GM21619 (cell line): Measurements from ENCODE around the gene PPP3R1.

Source experiments
- ATAC-seq: cut with Tn5 transposase; IDR thresholded peaks from one replicate; pipeline ENCODE4 v1.9.1; 2021; ENCODE audit not compliant: unreplicated experiment

Gene PPP3R1

DNA sequence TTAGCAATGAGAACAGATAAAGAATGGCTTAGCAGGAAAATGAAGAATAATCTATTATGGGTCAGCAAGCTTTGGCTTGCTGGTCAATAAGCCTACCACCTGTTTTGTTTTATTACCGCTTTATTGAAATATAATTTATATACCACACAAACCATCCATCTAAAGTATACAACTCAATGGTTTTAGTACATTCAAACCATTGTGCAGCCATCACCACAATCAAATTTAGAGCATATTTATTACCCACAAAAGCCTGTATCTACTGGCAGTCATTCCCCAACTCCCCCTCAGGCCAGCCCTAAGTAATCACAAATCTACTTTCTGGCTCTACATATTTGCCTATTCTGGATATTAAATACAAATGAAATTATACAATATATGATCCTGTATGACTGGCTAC lies 17.2 kb downstream of the PPP3R1 start:
- ATAC-seq = no peak

DNA sequence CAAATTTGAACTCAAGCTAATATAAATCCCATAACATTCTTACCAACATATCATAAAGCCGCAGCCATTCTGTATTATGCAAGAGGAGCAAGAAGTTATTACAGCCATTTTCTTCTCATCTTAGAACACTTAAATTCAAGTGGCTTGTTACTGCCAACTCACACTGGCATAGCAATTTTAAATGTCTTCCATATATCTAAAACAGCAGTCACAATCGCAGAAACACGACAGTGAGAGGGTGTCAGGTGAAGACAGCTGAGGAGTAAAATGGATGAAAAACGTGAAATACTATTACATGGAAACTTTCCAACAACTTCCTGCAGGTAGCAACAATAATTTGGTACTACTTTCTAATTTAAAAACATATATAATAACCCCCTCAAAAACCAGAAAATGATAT lies 17.9 kb downstream of the PPP3R1 start:
- no peak for ATAC-seq

DNA sequence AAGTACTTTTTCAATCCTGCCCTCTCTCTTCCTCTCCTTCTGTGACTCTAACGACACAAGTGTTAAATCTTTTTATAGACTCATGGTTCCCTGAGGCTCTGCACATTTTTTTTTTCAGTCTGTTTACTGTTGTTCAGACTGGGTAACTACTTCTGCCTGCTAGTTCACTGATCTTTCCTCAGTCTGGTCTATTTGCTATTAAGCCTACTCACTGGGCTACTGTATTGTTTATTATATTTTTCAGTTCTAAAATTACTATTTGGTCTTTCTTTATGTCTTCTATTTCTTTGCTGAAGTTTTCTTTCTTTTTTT lies 21.3 kb downstream of the PPP3R1 start:
- ATAC-seq = no peak

DNA sequence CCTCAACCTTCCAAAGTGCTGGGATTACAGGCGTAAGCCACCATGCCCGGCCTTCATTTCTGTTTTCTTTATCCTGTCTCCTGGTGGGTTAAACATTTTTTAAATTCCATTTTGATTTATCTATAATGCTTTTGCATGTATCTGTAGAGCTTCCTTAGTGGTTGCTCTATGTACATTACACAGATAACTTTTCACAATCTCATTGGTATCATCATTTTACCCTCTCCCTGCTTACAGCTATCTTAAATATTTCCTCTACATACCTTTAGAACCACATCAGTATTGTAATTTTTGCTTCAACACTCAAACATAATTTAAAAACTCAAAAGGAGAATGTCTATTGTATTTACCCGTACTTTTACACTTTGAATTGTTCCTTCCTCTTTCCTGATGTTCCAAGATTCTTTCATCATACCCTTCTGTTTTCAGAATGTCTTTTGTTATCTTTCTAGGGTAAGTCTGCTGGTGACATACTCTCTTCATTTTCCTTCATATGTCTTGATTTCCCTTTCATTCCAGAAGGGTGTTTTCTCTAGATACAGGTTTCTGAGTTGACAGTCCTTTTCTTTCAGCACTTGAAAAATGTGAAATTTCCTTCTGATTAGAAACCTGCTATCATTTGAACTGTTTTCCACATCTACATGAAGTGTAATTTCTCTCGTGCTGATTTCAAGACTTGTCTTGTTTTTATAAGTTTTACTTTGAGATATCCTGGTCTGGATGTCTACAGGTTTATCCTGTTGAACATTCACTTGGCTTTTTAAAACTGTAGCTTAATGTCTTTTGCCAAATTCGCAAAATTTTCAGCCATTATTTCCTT lies 21.9 kb downstream of the PPP3R1 start:
- ATAC-seq = no peak

DNA sequence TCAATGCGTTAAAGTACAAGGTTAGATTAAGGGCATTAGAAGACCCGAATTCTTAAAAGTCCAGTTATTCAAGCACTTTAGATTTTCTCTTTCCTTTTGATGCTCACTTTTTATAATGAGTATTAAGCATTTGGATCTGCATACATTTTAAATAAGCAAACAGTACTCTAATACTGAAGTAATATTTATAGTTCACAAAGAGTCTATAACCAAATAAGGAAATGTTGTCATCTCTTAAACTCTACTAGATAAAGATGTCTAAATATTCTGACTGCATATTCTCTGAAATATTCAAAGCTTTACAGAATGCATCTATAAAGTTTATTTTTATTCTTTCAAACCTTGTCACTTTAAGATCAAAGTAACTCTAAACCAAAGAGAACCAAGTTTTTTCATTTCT lies 25.5 kb downstream of the PPP3R1 start:
- ATAC-seq = no peak

DNA sequence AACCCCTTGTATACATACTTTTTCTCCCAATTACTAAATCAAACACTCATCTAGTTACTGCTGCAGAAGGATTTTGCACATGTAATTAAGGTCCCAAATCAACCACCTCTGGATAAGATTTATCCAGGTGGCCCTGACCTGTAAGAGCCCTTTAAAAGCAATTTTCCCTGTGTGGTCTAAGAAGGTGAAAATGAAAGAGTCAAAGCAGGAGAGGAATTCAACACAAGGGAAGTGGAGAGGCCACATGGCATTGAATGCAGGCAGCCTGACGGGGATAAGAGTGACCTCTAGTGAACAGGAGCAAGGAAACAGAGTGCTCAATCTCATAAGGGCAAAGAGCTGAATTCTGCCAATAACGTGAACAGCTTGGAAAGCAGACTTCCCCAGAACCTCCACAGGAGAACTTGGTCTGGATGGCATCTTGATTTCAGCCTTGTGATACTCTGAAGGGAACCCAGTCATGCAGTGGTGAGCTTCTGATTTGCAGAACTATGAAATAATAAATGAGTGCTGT lies 27.2 kb downstream of the PPP3R1 start:
- ATAC-seq = peak; percentile 87

DNA sequence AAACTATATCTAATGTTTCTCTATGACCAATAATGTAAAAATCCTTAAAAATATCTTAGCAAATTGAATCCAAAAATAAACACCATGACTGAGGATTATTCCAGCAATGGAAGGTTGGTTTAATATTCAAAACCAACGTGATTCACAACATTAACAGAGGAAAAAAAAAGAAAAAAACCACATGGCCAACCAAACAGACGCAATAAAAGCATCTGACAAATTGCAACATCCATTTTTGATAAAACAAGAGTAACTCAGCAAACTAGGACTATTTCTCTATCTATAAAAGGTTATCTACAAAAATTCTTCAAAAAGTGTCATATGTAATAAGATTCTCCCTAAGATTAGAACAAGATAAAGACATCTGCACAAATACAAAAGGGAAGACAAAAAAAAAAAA lies 28.9 kb downstream of the PPP3R1 start:
- no peak for ATAC-seq

DNA sequence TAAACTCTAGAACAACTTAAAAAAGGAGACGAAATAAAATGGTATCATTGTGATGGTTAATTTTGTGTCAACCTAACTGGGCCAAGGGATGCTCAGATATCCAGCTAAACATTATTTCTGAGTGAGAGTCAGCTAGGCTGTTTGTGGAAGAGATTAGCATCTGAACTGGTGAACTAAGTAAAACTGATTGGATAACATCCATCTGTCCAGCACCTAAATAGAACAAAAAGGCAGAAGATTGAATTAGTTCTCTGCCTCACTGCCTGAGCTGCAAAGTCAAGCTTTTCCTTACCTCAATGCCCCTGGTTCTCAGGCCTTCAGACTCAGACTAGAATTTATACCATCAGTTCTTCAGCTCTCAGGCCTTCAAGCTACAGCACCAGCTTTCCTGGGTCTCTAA lies 30.0 kb downstream of the PPP3R1 start:
- no peak for ATAC-seq

DNA sequence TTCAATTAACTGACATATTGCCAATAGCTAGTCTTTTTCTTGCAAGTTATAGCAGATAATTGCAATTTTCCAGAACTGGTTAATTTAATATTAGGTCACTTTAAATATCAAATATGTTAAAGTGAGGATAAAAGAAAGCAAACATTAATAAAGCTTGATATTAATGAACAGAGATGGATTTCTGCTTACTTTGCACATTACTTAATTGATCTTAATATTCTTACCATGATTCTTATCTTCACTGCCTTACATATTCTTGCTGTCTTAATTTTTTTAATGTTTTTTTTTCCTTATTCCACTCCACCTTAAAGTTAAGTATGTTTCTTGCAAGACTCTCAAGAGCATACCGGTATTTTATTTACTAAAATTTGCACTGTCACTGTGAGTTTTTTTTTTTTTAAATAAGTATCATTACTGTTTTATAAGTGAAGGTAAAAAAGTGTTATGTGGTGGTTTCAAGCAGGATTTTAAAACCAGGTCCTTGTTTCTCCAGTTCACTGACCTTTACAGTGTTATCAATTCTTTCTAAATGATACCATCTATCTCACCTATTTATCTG lies 33.9 kb downstream of the PPP3R1 start:
- ATAC-seq = no peak

DNA sequence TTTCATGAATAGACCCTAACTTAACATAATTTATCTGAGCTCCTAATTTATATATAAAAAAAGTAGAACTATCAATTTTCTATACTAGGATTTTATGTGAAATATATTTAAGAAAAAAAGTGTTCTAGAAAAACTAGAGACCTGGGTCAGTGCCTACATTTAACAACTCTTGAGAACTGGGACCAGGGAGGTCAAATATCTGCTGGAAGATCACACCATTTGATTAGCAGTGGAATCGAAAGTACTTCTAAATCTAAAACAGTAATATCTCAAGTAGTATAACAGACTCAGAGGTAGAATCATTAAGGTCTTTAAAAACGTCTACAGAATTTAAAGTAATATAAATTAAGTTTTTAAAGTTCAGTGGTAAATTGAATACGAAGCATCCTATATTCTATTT lies 34.6 kb downstream of the PPP3R1 start:
- ATAC-seq = no peak

DNA sequence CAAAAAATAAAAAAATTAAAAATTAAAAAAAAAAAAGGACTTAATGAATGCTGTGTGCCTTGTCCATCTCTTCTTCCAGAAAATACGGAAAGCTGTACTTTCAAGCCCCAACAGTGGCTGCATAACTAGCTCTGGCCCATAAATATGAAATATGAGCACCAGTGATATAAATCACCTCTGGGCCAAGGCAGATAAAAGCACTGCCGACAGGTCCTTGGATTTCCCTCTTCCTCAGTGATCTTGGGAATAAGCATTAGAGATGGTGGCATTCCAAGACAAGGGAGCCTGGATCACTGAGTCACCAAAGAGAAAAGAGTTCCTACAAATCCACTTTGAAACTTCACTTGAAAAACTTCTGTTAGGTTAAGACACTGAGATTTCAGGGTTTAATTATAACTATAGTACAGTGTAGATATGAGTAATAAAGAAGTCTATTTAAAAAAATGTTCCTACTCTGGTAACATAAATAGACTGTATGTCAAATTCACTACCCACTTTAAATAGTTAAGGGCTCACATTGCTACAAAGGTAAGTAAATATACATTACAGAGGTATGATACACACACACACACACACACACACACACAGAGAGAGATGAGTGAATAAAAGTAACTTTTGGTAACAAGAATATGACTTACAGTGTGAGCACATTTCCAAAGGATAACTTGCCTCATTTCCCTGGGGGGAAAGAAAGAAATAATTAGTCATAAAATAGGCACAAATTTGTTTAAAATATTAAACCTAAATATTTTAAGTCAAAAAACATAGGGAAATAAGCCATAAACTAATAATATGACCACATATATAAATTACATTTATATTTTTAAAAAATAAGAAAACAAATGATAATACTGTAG lies 35.6 kb downstream of the PPP3R1 start:
- no peak for ATAC-seq

DNA sequence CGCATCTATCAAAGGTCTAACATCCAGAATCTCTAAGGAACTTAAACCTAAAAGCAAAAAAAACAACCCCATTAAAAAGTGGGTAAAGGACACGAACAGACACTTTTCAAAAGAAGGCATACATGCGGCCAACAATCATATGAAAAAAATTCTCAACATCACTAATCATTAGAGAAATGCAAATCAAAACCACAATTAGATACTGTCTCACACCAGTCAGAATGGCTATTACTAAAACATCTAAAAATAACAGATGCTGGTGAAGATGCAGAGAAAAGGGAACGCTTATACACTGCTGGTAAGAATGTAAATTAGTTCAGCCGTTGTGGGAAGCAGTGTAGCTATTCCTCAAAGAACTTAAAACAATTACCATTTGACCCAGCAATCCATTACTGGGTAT lies 38.0 kb downstream of the PPP3R1 start:
- peak; percentile 81 for ATAC-seq

DNA sequence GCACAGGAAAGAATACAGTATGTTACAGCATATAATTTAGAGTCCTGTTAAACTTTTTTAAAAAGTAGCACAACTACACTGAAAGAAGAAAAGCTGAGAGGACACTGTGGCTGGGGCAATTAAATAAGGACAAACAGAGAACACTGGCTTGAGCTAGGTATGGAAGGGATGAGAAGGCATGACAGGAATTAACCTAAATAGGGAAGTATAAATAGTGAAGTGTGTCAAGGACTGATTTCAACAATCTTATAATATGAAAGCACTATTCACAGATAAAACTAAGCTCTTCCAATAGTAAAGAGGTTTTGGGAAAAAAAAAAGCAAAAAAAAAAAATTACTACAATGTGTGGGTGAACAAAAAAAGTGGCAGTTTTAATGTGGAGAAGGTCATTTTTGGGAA lies 45.5 kb downstream of the PPP3R1 start:
- no peak for ATAC-seq

DNA sequence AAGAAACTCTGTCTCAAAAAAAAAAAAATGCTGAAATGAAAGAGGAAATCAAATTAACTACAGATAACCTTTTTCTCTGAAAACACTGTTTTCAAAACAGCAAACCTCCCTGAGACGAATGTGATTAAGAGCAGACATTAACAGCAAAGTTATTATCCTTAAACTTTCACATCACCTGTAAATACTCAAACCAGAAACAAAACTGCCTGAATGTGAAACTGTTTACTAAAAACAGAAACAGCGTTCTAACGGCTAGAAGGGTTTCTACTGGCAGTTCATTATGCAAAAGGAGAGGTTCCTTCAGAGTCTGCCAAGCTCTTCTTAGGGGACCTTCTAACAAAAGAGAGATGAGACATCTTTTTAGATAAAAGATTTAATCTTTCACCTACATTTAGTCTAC lies 48.7 kb downstream of the PPP3R1 start:
- ATAC-seq = peak; percentile 97

DNA sequence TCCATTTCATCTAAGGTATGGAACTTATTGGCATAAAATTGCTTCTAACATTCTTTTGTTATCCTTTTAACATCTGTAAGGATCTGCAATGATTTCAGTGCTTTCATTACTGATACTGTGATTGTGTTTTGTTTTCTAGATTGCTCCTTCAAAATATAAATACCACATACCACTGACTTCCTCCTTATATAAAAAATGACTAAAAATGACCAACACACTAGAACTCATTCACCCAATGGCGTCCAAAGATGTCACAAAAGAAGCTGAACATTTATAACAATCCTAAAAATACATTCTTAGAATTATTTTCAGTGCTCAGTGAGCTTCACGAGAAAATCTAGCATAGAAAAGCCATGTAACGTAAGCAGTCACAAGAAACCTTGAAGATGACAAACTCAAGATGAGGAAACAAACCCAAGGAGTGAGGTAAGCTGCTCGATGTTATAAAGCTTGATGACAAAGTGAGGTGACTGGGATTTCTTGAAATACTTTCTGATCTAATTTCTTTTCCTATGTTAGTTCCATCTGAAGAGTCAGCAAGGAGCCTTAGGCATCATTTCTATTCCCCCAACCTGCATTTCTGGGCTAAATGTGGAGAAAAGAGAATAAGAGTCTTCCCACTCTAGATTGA lies 52.1 kb downstream of the PPP3R1 start:
- no peak for ATAC-seq

DNA sequence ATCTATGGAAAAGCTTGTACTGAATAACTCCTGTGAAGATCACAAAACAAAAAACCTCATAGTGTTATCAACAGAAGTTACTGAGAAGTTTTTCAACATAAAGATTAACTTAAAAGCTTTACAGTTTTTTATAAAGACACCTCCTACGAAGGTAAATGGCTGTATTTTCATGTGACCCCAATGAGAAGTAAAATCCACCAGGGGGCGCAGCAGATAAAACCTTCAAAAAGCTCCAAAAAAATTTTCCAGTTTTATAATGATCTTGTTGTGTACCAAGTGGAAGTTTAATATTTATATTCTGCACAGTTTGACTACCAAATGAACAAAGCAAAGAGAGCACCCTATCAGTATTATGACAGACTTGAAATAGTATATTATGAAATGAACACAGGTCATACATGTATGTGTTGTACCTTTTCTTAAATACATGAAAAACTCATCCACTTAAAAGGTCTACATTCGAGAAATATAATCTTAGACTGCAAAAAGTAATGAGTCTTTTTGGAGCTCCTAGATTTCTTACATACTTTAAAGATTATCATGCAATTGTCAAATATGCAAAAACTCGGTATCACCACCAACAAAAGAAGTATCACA lies 56.1 kb downstream of the PPP3R1 start:
- ATAC-seq = no peak

DNA sequence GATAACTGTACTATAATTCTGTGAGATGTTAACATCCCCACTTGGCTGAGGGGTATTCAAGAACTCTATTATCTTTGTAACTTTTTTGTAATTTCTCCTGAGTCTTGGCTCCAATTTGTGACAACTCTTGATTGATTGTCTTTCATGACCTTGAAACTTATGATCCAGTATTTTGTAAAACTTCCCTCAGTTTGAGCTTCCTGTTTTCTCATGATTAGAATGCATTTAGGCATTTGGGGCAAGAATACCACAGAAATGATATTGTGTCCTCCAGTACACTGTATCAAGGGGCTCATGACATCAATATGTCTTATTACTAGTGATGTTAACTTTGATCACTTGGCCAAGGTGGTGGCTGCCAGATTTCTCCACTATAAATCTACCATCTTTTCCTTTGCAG lies 57.2 kb downstream of the PPP3R1 start:
- ATAC-seq = no peak

DNA sequence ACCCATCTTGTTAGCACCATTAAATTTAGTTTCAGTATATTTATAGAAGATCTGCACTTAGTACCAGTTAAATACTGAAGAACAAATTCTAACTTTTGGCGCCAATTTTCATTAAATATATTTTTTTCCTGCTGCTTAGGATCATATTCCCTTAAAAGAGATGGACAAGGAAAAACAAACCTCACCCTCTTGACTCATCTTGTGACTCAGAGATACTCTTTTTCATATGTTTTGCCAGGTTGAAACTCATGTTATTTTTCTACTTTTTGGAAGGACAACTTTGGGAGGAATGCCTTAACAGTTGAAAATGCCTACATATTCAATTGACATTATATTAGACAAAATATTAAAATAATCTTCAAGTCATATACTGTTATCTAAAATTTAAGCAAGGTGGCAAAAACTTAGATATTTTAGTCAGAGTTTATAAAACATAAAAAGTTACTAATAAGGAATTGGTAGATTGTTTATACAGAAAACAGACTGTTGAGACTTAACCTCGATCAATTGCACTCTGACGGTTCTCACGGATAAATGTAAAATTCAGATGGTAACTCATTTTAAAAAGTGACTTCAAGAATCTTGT lies 58.5 kb downstream of the PPP3R1 start:
- ATAC-seq = no peak

DNA sequence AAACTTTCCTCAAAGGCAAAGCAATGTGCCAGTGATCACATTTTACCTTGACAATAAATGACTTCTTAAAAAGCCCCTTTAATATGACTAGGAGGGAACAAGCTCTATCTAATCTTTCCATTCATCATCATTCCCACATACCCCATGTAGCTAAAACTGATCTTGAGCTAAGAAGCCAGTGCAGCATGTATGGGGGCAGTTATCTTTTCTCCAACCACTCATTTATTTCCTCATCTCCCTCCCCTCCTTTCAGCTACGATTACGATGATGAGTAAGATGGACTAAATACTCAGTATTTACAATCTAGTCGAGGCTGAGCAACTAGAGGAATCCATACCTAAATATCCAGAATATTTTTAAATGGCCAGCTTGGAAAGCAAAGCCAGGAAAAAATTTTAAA lies 59.2 kb downstream of the PPP3R1 start:
- ATAC-seq = no peak

DNA sequence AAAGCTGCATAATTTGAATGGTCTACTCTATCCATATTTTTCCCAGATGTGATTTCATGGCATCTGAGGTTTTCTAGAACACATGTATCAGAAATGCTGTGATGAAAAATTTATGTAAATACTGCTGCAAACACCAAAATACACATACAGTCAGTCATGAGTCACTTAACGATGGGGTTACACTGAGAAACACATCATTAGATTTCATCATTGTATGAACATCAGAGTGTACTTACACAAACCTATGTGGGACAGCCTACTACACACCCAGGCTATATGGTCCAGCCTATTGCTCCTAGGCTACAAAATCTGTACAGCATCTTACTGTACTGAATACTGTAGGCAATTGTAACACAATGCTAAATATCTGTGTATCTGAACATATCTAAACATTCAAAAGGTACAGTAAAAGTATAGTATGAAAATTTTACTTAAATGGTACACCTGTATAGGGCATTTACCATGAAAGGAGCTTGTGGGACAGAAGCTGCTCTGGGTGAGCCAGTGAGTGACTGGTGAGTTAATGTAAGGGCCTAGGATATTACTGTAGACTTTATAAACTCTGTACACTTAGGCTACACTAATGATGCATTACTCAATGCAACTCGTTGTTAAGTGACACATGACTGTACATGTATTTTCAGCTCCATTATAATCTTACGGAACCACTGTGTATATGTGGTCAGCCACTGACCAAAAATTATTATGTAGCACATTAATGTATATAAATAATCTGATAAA lies 61.2 kb downstream of the PPP3R1 start:
- ATAC-seq = no peak
